Fibroblast of lung (primary cell): ENCODE data around the gene MTHFSD. TPM values are rescaled to one million over a fixed set of nuclear protein-coding genes. Genes with fewer than 3 reads are reported as not detected.

Source experiments
- DNase-seq, 2 donors: peaks; one replicate each; pipeline versions ENCODE4 v3.0.0 to v3.0.0-alpha.2; 2010; ENCODE audit warnings: low read depth in 2 of 2
- H2AFZ ChIP-seq: 2 replicates; pipeline ENCODE4 v1.5.1; 2012; ENCODE audit warnings: low read length, control low read depth, inconsistent platforms
- H3K27ac ChIP-seq: 2 replicates; pipeline ENCODE4 v1.5.1; 2011; ENCODE audit warnings: low read length, control low read depth; ENCODE audit not compliant: insufficient read depth
- H3K27me3 ChIP-seq: 2 replicates; pipeline ENCODE4 v1.5.1; 2011; ENCODE audit warnings: mild to moderate bottlenecking, low read length; ENCODE audit not compliant: control insufficient read depth, insufficient read depth
- H3K36me3 ChIP-seq: 2 replicates; pipeline ENCODE4 v1.5.1; 2011; ENCODE audit warnings: low read length; ENCODE audit not compliant: control insufficient read depth, insufficient read depth
- H3K4me1 ChIP-seq: 2 replicates; pipeline ENCODE4 v1.5.1; 2011; ENCODE audit warnings: low read length; ENCODE audit not compliant: control insufficient read depth, insufficient read depth; ENCODE audit errors: extremely low read depth
- H3K4me2 ChIP-seq: 2 replicates; pipeline ENCODE4 v1.5.1; 2011; ENCODE audit warnings: low read length, control low read depth; ENCODE audit not compliant: insufficient read depth; ENCODE audit errors: extremely low read depth
- H3K4me3 ChIP-seq, 4 experiments: fragments of 200-600 bp in 1 of 4; sonication (generic) in 1 of 4; replicated peaks in 1 of 4; 2 replicates each; pipeline ENCODE4 v1.5.1; 2011 to 2016; ENCODE audit warnings: low read length in 4 of 4, low read depth in 3 of 4, mild to moderate bottlenecking in 3 of 4, control low read depth in 2 of 4, inconsistent platforms in 1 of 4, mixed read lengths in 1 of 4; ENCODE audit not compliant: insufficient read depth in 1 of 4; ENCODE audit errors: control extremely low read depth in 1 of 4
- H3K79me2 ChIP-seq: 2 replicates; pipeline ENCODE4 v1.5.1; 2012; ENCODE audit warnings: mild to moderate bottlenecking, low read length, inconsistent platforms; ENCODE audit not compliant: control insufficient read depth, insufficient read depth
- H3K9ac ChIP-seq: 2 replicates; pipeline ENCODE4 v1.5.1; 2011; ENCODE audit warnings: mild to moderate bottlenecking, low read length, control low read depth; ENCODE audit not compliant: insufficient read depth
- H3K9me3 ChIP-seq: 2 replicates; pipeline ENCODE4 v1.5.1; 2012; ENCODE audit warnings: low read depth, low read length; ENCODE audit not compliant: control insufficient read depth, insufficient read depth
- H4K20me1 ChIP-seq: 2 replicates; pipeline ENCODE4 v1.5.1; 2011; ENCODE audit warnings: low read length; ENCODE audit not compliant: control insufficient read depth, insufficient read depth; ENCODE audit errors: extremely low read depth
- CTCF ChIP-seq, 2 donors: IDR thresholded peaks in 1 of 2; conservative IDR thresholded peaks in 1 of 2; 1 replicate in 1 of 2; 2 replicates in 1 of 2; pipeline ENCODE4 v1.5.1; 2011 to 2012; ENCODE audit warnings: low read length in 2 of 2, control low read depth in 1 of 2, inconsistent platforms in 1 of 2, low read depth in 1 of 2, mild to moderate bottlenecking in 1 of 2
- EZH2 ChIP-seq: IDR thresholded peaks from 2 replicates; pipeline ENCODE4 v1.5.1; 2012; ENCODE audit warnings: low read length, control low read depth, mild to moderate bottlenecking; ENCODE audit errors: missing control alignments
- polyA plus RNA-seq, 2 donors: library from polyadenylated mRNA; depleted of rRNA in 1 of 2; stranded (reverse) in 1 of 2; unstranded in 1 of 2; fragments of >200 nt; gene quantifications; 2 replicates each; pipeline ENCODE4 v1.2.1, GENCODE V29; 2011 to 2012; ENCODE audit warnings: missing spikeins in 1 of 2
- total RNA-seq: library from RNA; depleted of rRNA; stranded (reverse); fragments of >200 nt; gene quantifications from 2 replicates; pipeline ENCODE4 v1.2.1, GENCODE V29; 2014

MTHFSD gene
- total and polyA plus RNA-seq, 2 donors (not counting 1 experiment from before 2014, with no cell fraction given): 13.1 to 19.3 TPM

- peak overlapping the region; percentile 49 for H3K4me2 ChIP-seq
- peak overlapping the region; percentile 97 for H3K27ac ChIP-seq
- H3K36me3 ChIP-seq: peaks cover 37% of the 10 kb centered on the region
- H4K20me1 ChIP-seq: peaks cover 3% of the 10 kb centered on the region
- peaks cover 23% of the 10 kb centered on the region for H3K4me1 ChIP-seq
- no peaks in the 10 kb centered on the region for H3K27me3 ChIP-seq
- H3K9ac ChIP-seq: peak overlapping the region; percentile 87
- peak overlapping the region; percentile 25 to 99 (median 96) for H3K4me3 ChIP-seq
- DNase-seq: no peak
- H3K79me2 ChIP-seq: peaks cover 69% of the 10 kb centered on the region
- no peak overlapping the region for H2AFZ ChIP-seq
- TF ChIP-seq CTCF (conservative IDR thresholded peaks at IDR 0.05 in 1 of 2, IDR thresholded peaks at IDR 0.05 in 1 of 2; ENCODE audit: low read depth in 1 of 2, low read length in 2 of 2) (no peak), EZH2 (no peak)
- no peaks in the 10 kb centered on the region for H3K9me3 ChIP-seq
These were observed 38.0 kb downstream of the MTHFSD start for GRCh38 chr16:86517033-86517432.

- no peak for TF ChIP-seq CTCF (conservative IDR thresholded peaks at IDR 0.05 in 1 of 2, IDR thresholded peaks at IDR 0.05 in 1 of 2; ENCODE audit: low read depth in 1 of 2, low read length in 2 of 2)
- TF ChIP-seq EZH2: no peak
- no peaks in the 10 kb centered on the region for H3K9me3 ChIP-seq
- H3K79me2 ChIP-seq: peaks cover 73% of the 10 kb centered on the region
- H3K27ac ChIP-seq: peak overlapping the region; percentile 97
- H3K4me3 ChIP-seq: peak overlapping the region; percentile 95 to 99 (median 98)
- no peak overlapping the region for H2AFZ ChIP-seq
- H3K27me3 ChIP-seq: no peaks in the 10 kb centered on the region
- peak overlapping the region; percentile 87 for H3K9ac ChIP-seq
- H3K4me2 ChIP-seq: peak overlapping the region; percentile 96
- H4K20me1 ChIP-seq: peaks cover 5% of the 10 kb centered on the region
- peaks cover 38% of the 10 kb centered on the region for H3K36me3 ChIP-seq
- H3K4me1 ChIP-seq: peaks cover 23% of the 10 kb centered on the region
- peak; percentile 66 to 67 for DNase-seq
These were observed 38.4 kb downstream of the MTHFSD start for GRCh38 chr16:86516623-86517003.

GRCh38 chr16:86515777-86516622 lies 39.0 kb downstream of the MTHFSD start:
- Histone ChIP-seq H3K9ac (peak overlapping the region; percentile 87), H3K4me1 (peaks cover 23% of the 10 kb centered on the region), H4K20me1 (peaks cover 5% of the 10 kb centered on the region), H3K4me2 (peak overlapping the region; percentile 96), H2AFZ (no peak overlapping the region), H3K9me3 (no peaks in the 10 kb centered on the region), H3K4me3 (peak overlapping the region; percentile 95 to 99 (median 98)), H3K27ac (peak overlapping the region; percentile 97), H3K36me3 (peaks cover 43% of the 10 kb centered on the region), H3K27me3 (no peaks in the 10 kb centered on the region), H3K79me2 (peaks cover 79% of the 10 kb centered on the region)
- peak in 1 of 2 donors; percentile 74 for DNase-seq
- TF ChIP-seq EZH2 (no peak), CTCF (conservative IDR thresholded peaks at IDR 0.05 in 1 of 2, IDR thresholded peaks at IDR 0.05 in 1 of 2; ENCODE audit: low read depth in 1 of 2, low read length in 2 of 2) (no peak)
